Stimulated activated naive B cell treated with anti-CD40 and anti-IgM and Interleukin-4, amounts not matched to agents 10 μg/mL and 1 μg/mL and 100 μg/mL, for 72 hours (primary cell): ENCODE results near the gene ACOT6.
"Not testable (repeated sequence)": the region's sequence is repeated elsewhere in the genome, so short reads cannot be mapped to it uniquely, and the experiment has no call there.

Experiments
- ATAC-seq, 2 donors: fragments of 150-1000 bp; cut with Tn5 transposase; replicated peaks; 2 replicates each; pipeline ENCODE4 v1.10.0; 2021; ENCODE audit warnings: moderate library complexity in 1 of 2
- DNase-seq: peaks from one replicate; pipeline ENCODE4 v3.0.0; 2021
- H3K27ac Mint-ChIP-seq: one replicate; pipeline ENCODE4 v1.8.0; 2022; ENCODE audit warnings: mild to moderate bottlenecking, mixed read lengths
- H3K27me3 Mint-ChIP-seq, 2 donors: one replicate each; pipeline ENCODE4 v1.8.0; 2022; ENCODE audit warnings: mixed read lengths in 2 of 2
- H3K36me3 Mint-ChIP-seq, 2 donors: one replicate each; pipeline ENCODE4 v1.8.0; 2022; ENCODE audit warnings: mixed read lengths in 2 of 2, mild to moderate bottlenecking in 1 of 2
- H3K4me1 Mint-ChIP-seq, 2 donors: one replicate each; pipeline ENCODE4 v1.8.0; 2022; ENCODE audit warnings: mixed read lengths in 2 of 2, mild to moderate bottlenecking in 1 of 2
- H3K4me3 Mint-ChIP-seq, 2 donors: one replicate each; pipeline ENCODE4 v1.8.0; 2022; ENCODE audit warnings: mild to moderate bottlenecking in 2 of 2, mixed read lengths in 2 of 2, moderate library complexity in 1 of 2
- H3K9me3 Mint-ChIP-seq, 2 donors: one replicate each; pipeline ENCODE4 v1.8.0; 2022; ENCODE audit warnings: mixed read lengths in 2 of 2, mild to moderate bottlenecking in 1 of 2

Gene ACOT6

GRCh38 chr14:73612339-73613045 lies at the start of gene ACOT6:
Gene ACOT6, plus strand, starts transcription at chr14:73612517. Its CDS starts 55 bp downstream, at chr14:73612572.
- Mint-ChIP-seq H3K9me3 (no peaks in the 10 kb centered on the region), H3K36me3 (no peaks in the 10 kb centered on the region), H3K4me1 (peaks cover 0 to 6% of the 10 kb centered on the region in 2 donors), H3K27me3 (peaks cover 10 to 23% of the 10 kb centered on the region in 2 donors), H3K27ac (peak within 1 kb of the TSS; percentile 47), H3K4me3 (peak within 1 kb of the TSS; percentile 87 to 88)
- ATAC-seq (peak; percentile 90 to 93), DNase-seq (peak; percentile 52)

- not testable (repeated sequence) for DNase-seq, H3K27me3 Mint-ChIP-seq, H3K27ac Mint-ChIP-seq, H3K9me3 Mint-ChIP-seq, ATAC-seq, H3K4me3 Mint-ChIP-seq
- Mint-ChIP-seq H3K4me1 (peaks cover 8 to 25% of the 10 kb centered on the region in 2 donors), H3K36me3 (peaks cover 31 to 34% of the 10 kb centered on the region in 2 donors)
These were observed 49.6 kb upstream of the ACOT6 start for GRCh38 chr14:73562696-73563095.

- peaks cover 28 to 42% of the 10 kb centered on the region in 2 donors for H3K4me1 Mint-ChIP-seq
- ATAC-seq, H3K27me3 Mint-ChIP-seq, H3K27ac Mint-ChIP-seq, DNase-seq, H3K9me3 Mint-ChIP-seq, H3K4me3 Mint-ChIP-seq: not testable (repeated sequence)
- peaks cover 29 to 39% of the 10 kb centered on the region in 2 donors for H3K36me3 Mint-ChIP-seq
These were observed 45.9 kb upstream of the ACOT6 start for GRCh38 chr14:73566431-73566830.

- Mint-ChIP-seq H3K4me3 (peak overlapping the region; percentile 21 to 44), H3K4me1 (peaks cover 28 to 42% of the 10 kb centered on the region in 2 donors), H3K36me3 (peaks cover 25 to 34% of the 10 kb centered on the region in 2 donors)
- not testable (repeated sequence) for H3K9me3 Mint-ChIP-seq, H3K27me3 Mint-ChIP-seq, DNase-seq, ATAC-seq, H3K27ac Mint-ChIP-seq
These were observed 45.4 kb upstream of the ACOT6 start for GRCh38 chr14:73566935-73567334.

GRCh38 chr14:73567358-73567757 lies 45.0 kb upstream of the ACOT6 start:
- no peaks in the 10 kb centered on the region for H3K27me3 Mint-ChIP-seq
- peaks cover 28 to 42% of the 10 kb centered on the region in 2 donors for H3K4me1 Mint-ChIP-seq
- no peak for ATAC-seq
- no peak for DNase-seq
- H3K4me3 Mint-ChIP-seq = peak overlapping the region in 1 of 2 donors; percentile 96
- peaks cover 4 to 6% of the 10 kb centered on the region in 2 donors for H3K9me3 Mint-ChIP-seq
- H3K27ac Mint-ChIP-seq = no peak overlapping the region
- peaks cover 27 to 35% of the 10 kb centered on the region in 2 donors for H3K36me3 Mint-ChIP-seq

GRCh38 chr14:73567951-73568885 lies 44.1 kb upstream of the ACOT6 start:
- Mint-ChIP-seq H3K27me3 (no peaks in the 10 kb centered on the region), H3K27ac (peak overlapping the region; percentile 98), H3K9me3 (no peaks in the 10 kb centered on the region), H3K4me1 (peaks cover 24 to 36% of the 10 kb centered on the region in 2 donors), H3K36me3 (peaks cover 23 to 34% of the 10 kb centered on the region in 2 donors), H3K4me3 (peak overlapping the region; percentile 90 to 96)
- DNase-seq (no peak), ATAC-seq (no peak)

GRCh38 chr14:73568886-73569184 lies 43.5 kb upstream of the ACOT6 start:
- not testable (repeated sequence) for DNase-seq, H3K9me3 Mint-ChIP-seq, ATAC-seq, H3K27me3 Mint-ChIP-seq
- Mint-ChIP-seq H3K36me3 (peaks cover 20 to 39% of the 10 kb centered on the region in 2 donors), H3K4me1 (peaks cover 24 to 36% of the 10 kb centered on the region in 2 donors), H3K4me3 (peak overlapping the region; percentile 90 to 96), H3K27ac (peak overlapping the region; percentile 98)

GRCh38 chr14:73569185-73569958 lies 42.9 kb upstream of the ACOT6 start, which contains the start of gene ACOT2:
Gene ACOT2, plus strand, starts transcription at chr14:73569213. Its CDS starts 28 bp downstream, at chr14:73569241.
- Mint-ChIP-seq H3K4me1 (peaks cover 24 to 36% of the 10 kb centered on the region in 2 donors), H3K27ac (peak within 1 kb of the TSS; percentile 98), H3K4me3 (peak within 1 kb of the TSS; percentile 90 to 96), H3K36me3 (peaks cover 23 to 41% of the 10 kb centered on the region in 2 donors)
- H3K9me3 Mint-ChIP-seq, H3K27me3 Mint-ChIP-seq: not testable (repeated sequence)
- peak; percentile 82 for ATAC-seq
- DNase-seq = peak; percentile 66

GRCh38 chr14:73570913-73571312 lies 41.4 kb upstream of the ACOT6 start:
- H3K27me3 Mint-ChIP-seq, H3K4me3 Mint-ChIP-seq, H3K27ac Mint-ChIP-seq, H3K9me3 Mint-ChIP-seq: not testable (repeated sequence)
- Mint-ChIP-seq H3K36me3 (peaks cover 18 to 37% of the 10 kb centered on the region in 2 donors), H3K4me1 (peaks cover 21 to 25% of the 10 kb centered on the region in 2 donors)
- peak; percentile 65 to 68 for ATAC-seq
- peak; percentile 53 for DNase-seq

- H3K27me3 Mint-ChIP-seq, H3K9me3 Mint-ChIP-seq, H3K27ac Mint-ChIP-seq, H3K4me3 Mint-ChIP-seq, ATAC-seq, DNase-seq: not testable (repeated sequence)
- peaks cover 14 to 16% of the 10 kb centered on the region in 2 donors for H3K4me1 Mint-ChIP-seq
- peaks cover 17 to 24% of the 10 kb centered on the region in 2 donors for H3K36me3 Mint-ChIP-seq
These were observed 39.3 kb upstream of the ACOT6 start for GRCh38 chr14:73573034-73573433.

- H3K4me3 Mint-ChIP-seq, H3K4me1 Mint-ChIP-seq, DNase-seq, H3K27ac Mint-ChIP-seq, H3K9me3 Mint-ChIP-seq, H3K27me3 Mint-ChIP-seq, ATAC-seq: not testable (repeated sequence)
- H3K36me3 Mint-ChIP-seq = peaks cover 17 to 22% of the 10 kb centered on the region in 2 donors
These were observed 38.6 kb upstream of the ACOT6 start for GRCh38 chr14:73573740-73574139.

- not testable (repeated sequence) for DNase-seq, H3K27me3 Mint-ChIP-seq, ATAC-seq, H3K4me3 Mint-ChIP-seq, H3K4me1 Mint-ChIP-seq, H3K27ac Mint-ChIP-seq, H3K9me3 Mint-ChIP-seq
- H3K36me3 Mint-ChIP-seq = peaks cover 17 to 22% of the 10 kb centered on the region in 2 donors
These were observed 38.1 kb upstream of the ACOT6 start for GRCh38 chr14:73574251-73574650.

- Mint-ChIP-seq H3K27ac (no peak overlapping the region), H3K4me1 (peaks cover 0 to 1% of the 10 kb centered on the region in 2 donors), H3K27me3 (no peaks in the 10 kb centered on the region), H3K4me3 (no peak overlapping the region), H3K9me3 (no peaks in the 10 kb centered on the region), H3K36me3 (peaks cover 19 to 30% of the 10 kb centered on the region in 2 donors)
- ATAC-seq (no peak), DNase-seq (no peak)
These were observed 35.9 kb upstream of the ACOT6 start for GRCh38 chr14:73576391-73576790.

GRCh38 chr14:73577214-73577613 lies 35.1 kb upstream of the ACOT6 start:
- not testable (repeated sequence) for DNase-seq, H3K4me1 Mint-ChIP-seq, ATAC-seq, H3K4me3 Mint-ChIP-seq, H3K27me3 Mint-ChIP-seq, H3K9me3 Mint-ChIP-seq, H3K27ac Mint-ChIP-seq
- H3K36me3 Mint-ChIP-seq = peaks cover 18 to 29% of the 10 kb centered on the region in 2 donors
